IMR-90 (cell line): ENCODE measurements around the gene TSG101. TPM values are rescaled to one million over a fixed set of nuclear protein-coding genes. Genes with fewer than 3 reads are reported as not detected.

Experiments
- ATAC-seq: fragments of 200-7000 bp; cut with Tn5 transposase; 2 replicates; pipeline ENCODE4 v1.9.1; 2020; ENCODE audit warnings: low read depth, mild to moderate bottlenecking, moderate library complexity
- BruUV-seq: library from RNA; stranded (reverse); fragments of 400-500 nt; replicated peaks from 2 replicates; lab custom pipeline; 2021; lab: Mats Ljungman, UMichigan
- CTCF ChIA-PET: fragments of 300-600 bp; formaldehyde crosslinking; extraction: SDS; loops from one replicate; lab custom pipeline; 2021; ENCODE audit warnings: antibody characterized with exemption; lab: Yijun Ruan, JAX
- POLR2A ChIA-PET: fragments of 300-600 bp; sonication (Branson Sonifier 250); formaldehyde crosslinking; loops from one replicate; lab custom pipeline; 2022; ENCODE audit warnings: antibody characterized with exemption; ENCODE audit not compliant: unreplicated experiment; lab: Charles Lee
- DNase-seq: peaks from one replicate; pipeline ENCODE4 v3.0.0; 2013
- H2AFZ ChIP-seq: replicated peaks from 2 replicates; pipeline ENCODE3; 2013; ENCODE audit warnings: low read length, mild to moderate bottlenecking; ENCODE audit not compliant: poor library complexity
- H2AK5ac ChIP-seq: 2 replicates; pipeline ENCODE4 v1.6.1; 2013; ENCODE audit warnings: low read depth, low read length, inconsistent platforms
- H2AK9ac ChIP-seq: replicated peaks from 2 replicates; pipeline ENCODE3; 2013; ENCODE audit warnings: mild to moderate bottlenecking, low read depth, low read length, moderate library complexity; ENCODE audit not compliant: poor library complexity
- H2BK120ac ChIP-seq: 2 replicates; pipeline ENCODE4 v1.6.1; 2013; ENCODE audit warnings: low read depth, low read length, inconsistent platforms
- H2BK15ac ChIP-seq: 3 replicates; pipeline ENCODE4 v1.6.1; 2013; ENCODE audit warnings: low read depth, low read length, inconsistent platforms
- H2BK20ac ChIP-seq: 2 replicates; pipeline ENCODE4 v1.6.1; 2013; ENCODE audit warnings: low read depth, mild to moderate bottlenecking, inconsistent platforms, low read length, moderate library complexity
- H2BK5ac ChIP-seq: 2 replicates; pipeline ENCODE4 v1.6.1; 2013; ENCODE audit warnings: mild to moderate bottlenecking, low read depth, low read length, inconsistent platforms; ENCODE audit not compliant: poor library complexity, severe bottlenecking
- H3K14ac ChIP-seq: replicated peaks from 2 replicates; pipeline ENCODE4 v1.6.1; 2013; ENCODE audit warnings: low read depth, low read length, inconsistent platforms
- H3K18ac ChIP-seq: 2 replicates; pipeline ENCODE4 v1.6.1; 2013; ENCODE audit warnings: low read depth, low read length, control low read depth
- H3K23ac ChIP-seq: 2 replicates; pipeline ENCODE4 v1.6.1; 2013; ENCODE audit warnings: low read depth, low read length, inconsistent platforms
- H3K27ac ChIP-seq: 2 replicates; pipeline ENCODE4 v1.5.1; 2013; ENCODE audit warnings: mild to moderate bottlenecking, control low read depth, low read length; ENCODE audit not compliant: insufficient read depth
- H3K27me3 ChIP-seq: 2 replicates; pipeline ENCODE4 v1.6.1; 2013; ENCODE audit warnings: low read length; ENCODE audit not compliant: control insufficient read depth, insufficient read depth
- H3K36me3 ChIP-seq: 2 replicates; pipeline ENCODE4 v1.6.1; 2013; ENCODE audit warnings: low read length, mixed read lengths; ENCODE audit not compliant: control insufficient read depth, insufficient read depth
- H3K4ac ChIP-seq: 2 replicates; pipeline ENCODE4 v1.6.1; 2013; ENCODE audit warnings: low read depth, low read length, inconsistent platforms
- H3K4me1 ChIP-seq: 2 replicates; pipeline ENCODE4 v1.6.1; 2013; ENCODE audit warnings: low read length, mixed read lengths; ENCODE audit not compliant: control insufficient read depth, insufficient read depth
- H3K4me2 ChIP-seq: 2 replicates; pipeline ENCODE4 v1.6.1; 2013; ENCODE audit warnings: low read depth, mild to moderate bottlenecking, control low read depth, low read length, moderate library complexity
- H3K4me3 ChIP-seq: 2 replicates; pipeline ENCODE4 v1.5.1; 2013; ENCODE audit warnings: low read depth, mild to moderate bottlenecking, control low read depth, low read length, moderate library complexity; ENCODE audit not compliant: insufficient read depth
- H3K56ac ChIP-seq: 2 replicates; pipeline ENCODE4 v1.6.1; 2013; ENCODE audit warnings: low read length, inconsistent platforms; ENCODE audit not compliant: insufficient read depth; ENCODE audit errors: extremely low read depth
- H3K79me1 ChIP-seq, 2 experiments: 2 replicates each; pipeline ENCODE4 v1.6.1; 2013; ENCODE audit warnings: low read length in 2 of 2, inconsistent platforms in 1 of 2, low read depth in 1 of 2
- H3K9ac ChIP-seq: 2 replicates; pipeline ENCODE4 v1.6.1; 2013; ENCODE audit warnings: low read depth, low read length, control low read depth
- H3K9me1 ChIP-seq: 2 replicates; pipeline ENCODE4 v1.6.1; 2013; ENCODE audit warnings: low read length, inconsistent platforms; ENCODE audit not compliant: insufficient read depth
- H3K9me3 ChIP-seq: 2 replicates; pipeline ENCODE4 v1.6.1; 2013; ENCODE audit warnings: low read length; ENCODE audit not compliant: control insufficient read depth, insufficient read depth
- H4K20me1 ChIP-seq: 2 replicates; pipeline ENCODE4 v1.6.1; 2013; ENCODE audit warnings: low read length, inconsistent platforms; ENCODE audit not compliant: insufficient read depth
- H4K5ac ChIP-seq: 2 replicates; pipeline ENCODE4 v1.6.1; 2013; ENCODE audit warnings: mild to moderate bottlenecking, low read depth, low read length, control low read depth
- H4K8ac ChIP-seq, 2 experiments: 2 replicates each; pipeline ENCODE4 v1.6.1; 2013; ENCODE audit warnings: low read depth in 2 of 2, low read length in 2 of 2, control low read depth in 1 of 2, inconsistent platforms in 1 of 2
- H4K91ac ChIP-seq: 2 replicates; pipeline ENCODE4 v1.6.1; 2013; ENCODE audit warnings: low read depth, low read length, inconsistent platforms; ENCODE audit not compliant: insufficient read depth
- BHLHE40 ChIP-seq: fragments of 150-350 bp; IDR thresholded peaks from 2 replicates; pipeline ENCODE4 v1.6.1; 2016; ENCODE audit warnings: mild to moderate bottlenecking, low read depth, low read length
- CEBPB ChIP-seq: IDR thresholded peaks from 2 replicates; pipeline ENCODE4 v1.6.1; 2012; ENCODE audit warnings: low read depth, low read length, improper control_type of control experiment
- CHD1 ChIP-seq: IDR thresholded peaks from 2 replicates; pipeline ENCODE4 v1.6.1; 2012; ENCODE audit warnings: low read depth, low read length, improper control_type of control experiment
- CTCF ChIP-seq: conservative IDR thresholded peaks from 2 replicates; pipeline ENCODE4 v1.5.1; 2012; ENCODE audit warnings: mild to moderate bottlenecking, low read depth, low read length, improper control_type of control experiment
- ELK1 ChIP-seq: fragments of 150-350 bp; IDR thresholded peaks from 2 replicates; pipeline ENCODE4 v1.6.1; 2016; ENCODE audit warnings: low read depth, mild to moderate bottlenecking, low read length, moderate library complexity, borderline replicate concordance
- FOS ChIP-seq: fragments of 150-350 bp; IDR thresholded peaks from 2 replicates; pipeline ENCODE4 v1.6.1; 2016; ENCODE audit warnings: low read depth, low read length
- MAFK ChIP-seq: IDR thresholded peaks from 2 replicates; pipeline ENCODE4 v1.6.1; 2012; ENCODE audit warnings: low read depth, low read length, improper control_type of control experiment
- MAZ ChIP-seq: IDR thresholded peaks from 2 replicates; pipeline ENCODE4 v1.6.1; 2012; ENCODE audit warnings: low read depth, mild to moderate bottlenecking, low read length, improper control_type of control experiment, moderate library complexity, borderline replicate concordance
- MXI1 ChIP-seq: IDR thresholded peaks from 2 replicates; pipeline ENCODE4 v1.6.1; 2012; ENCODE audit warnings: low read depth, mild to moderate bottlenecking, low read length, moderate library complexity, borderline replicate concordance
- NFE2L2 ChIP-seq: fragments of 150-350 bp; IDR thresholded peaks from 2 replicates; pipeline ENCODE4 v1.6.1; 2016; ENCODE audit warnings: low read depth, mild to moderate bottlenecking, low read length
- POLR2A ChIP-seq: IDR thresholded peaks from 2 replicates; pipeline ENCODE4 v1.6.1; 2012; ENCODE audit warnings: mild to moderate bottlenecking, low read depth, low read length
- RAD21 ChIP-seq: IDR thresholded peaks from 2 replicates; pipeline ENCODE4 v1.6.1; 2012; ENCODE audit warnings: low read length, improper control_type of control experiment
- RCOR1 ChIP-seq: IDR thresholded peaks from 2 replicates; pipeline ENCODE4 v1.6.1; 2012; ENCODE audit warnings: mild to moderate bottlenecking, low read length, improper control_type of control experiment; ENCODE audit not compliant: insufficient replicate concordance
- RFX5 ChIP-seq: IDR thresholded peaks from 2 replicates; pipeline ENCODE4 v1.8.0; 2012; ENCODE audit warnings: low read depth, mild to moderate bottlenecking, low read length, moderate library complexity
- SMC3 ChIP-seq: fragments of 150-350 bp; IDR thresholded peaks from 2 replicates; pipeline ENCODE4 v1.6.1; 2016; ENCODE audit warnings: low read depth, mild to moderate bottlenecking, antibody characterized with exemption, low read length, moderate library complexity
- USF2 ChIP-seq: fragments of 150-350 bp; IDR thresholded peaks from 2 replicates; pipeline ENCODE4 v1.6.1; 2017; ENCODE audit warnings: mild to moderate bottlenecking, antibody characterized with exemption, low read length, low read depth
- WGBS, 2 experiments: methylation state at CpG; one replicate each; pipeline versions ENCODE4 v1.1.5 to v1.1.7; 2013; ENCODE audit warnings: missing lambda C conversion rate in 2 of 2; ENCODE audit not compliant: insufficient read length in 1 of 2; ENCODE audit errors: extremely low coverage in 2 of 2; 5-methylcytosine and 5-hydroxymethylcytosine counted together
- dilution Hi-C: fragments of 300-500 bp; cut with HindIII; formaldehyde crosslinking; loops from one replicate; pipeline ENCODE4 v1.14.3; 2018; ENCODE audit warnings: low sequenced_read_pairs; ENCODE audit not compliant: unreplicated experiment
- in situ Hi-C: fragments of 300-500 bp; cut with MboI; formaldehyde crosslinking; loops from 3 replicates; pipeline ENCODE4 v1.14.3; 2019; ENCODE audit warnings: low sequenced_read_pairs, inconsistent platforms, mixed read lengths
- intact Hi-C: fragments of 100-400 bp; cut with micrococcal nuclease; formaldehyde crosslinking; loops from 2 replicates; pipeline ENCODE4 v1.10.0; 2022
- polyA plus RNA-seq, 3 experiments: library from polyadenylated mRNA; depleted of rRNA; stranded (reverse); fragments of >200 nt; gene quantifications; 2 replicates each; pipeline ENCODE4 v1.2.3, GENCODE V29; 2012; ENCODE audit warnings: low replicate concordance in 1 of 3
- total RNA-seq: library from RNA; depleted of rRNA; stranded (reverse); fragments of >200 nt; gene quantifications from 2 replicates; pipeline ENCODE4 v1.2.3, GENCODE V29; 2012

The TSG101 gene
- total and polyA plus RNA-seq, 2 of the 4 experiments (the other 2 are of a cell fraction), result 67.4 to 113 TPM

GRCh38 chr11:18524248-18524647 lies 2.5 kb downstream of the TSG101 start:
- Histone ChIP-seq H2BK15ac (no peak overlapping the region), H2BK5ac (no peak overlapping the region), H3K56ac (no peak overlapping the region), H2BK120ac (no peak overlapping the region), H3K4me3 (no peak overlapping the region), H3K18ac (no peak overlapping the region), H3K9me3 (no peaks in the 10 kb centered on the region), H4K8ac (no peak overlapping the region), H3K4me2 (no peak overlapping the region), H3K4me1 (peaks cover 2% of the 10 kb centered on the region), H2AFZ (no peak overlapping the region), H3K14ac (no peak overlapping the region), H3K27ac (no peak overlapping the region), H4K5ac (no peak overlapping the region), H3K79me1 (peaks cover 43 to 70% of the 10 kb centered on the region in 2 experiments), H2AK5ac (no peak overlapping the region), H4K20me1 (peaks cover 23% of the 10 kb centered on the region), H3K4ac (no peak overlapping the region), H4K91ac (no peak overlapping the region), H3K27me3 (no peaks in the 10 kb centered on the region), H2BK20ac (no peak overlapping the region), H3K9ac (no peak overlapping the region), H3K36me3 (peaks cover 5% of the 10 kb centered on the region), H2AK9ac (no peak overlapping the region), H3K9me1 (peaks cover 5% of the 10 kb centered on the region; the same call in 1 of the 2 replicates), H3K23ac (no peak overlapping the region)
- TF ChIP-seq MAZ (no peak), MXI1 (no peak), CEBPB (no peak), BHLHE40 (no peak), FOS (no peak), CTCF (no peak), USF2 (no peak), RFX5 (no peak), CHD1 (no peak), SMC3 (no peak), POLR2A (no peak), ELK1 (no peak), MAFK (no peak), RCOR1 (no peak), NFE2L2 (no peak), RAD21 (no peak)
- intact Hi-C loops (no loop called here), in situ Hi-C loops (no loop called here), dilution Hi-C loops (no loop called here)
- no TSS peak for BruUV-seq
- POLR2A ChIA-PET, result no interaction called here
- DNase-seq, result no peak
- WGBS, 2 experiments, result no CpG with 5 or more reads among the region's 1 CpG
- ATAC-seq, result no peak
- CTCF ChIA-PET, result no interaction called here
